ENCODE measurements around the gene SLC23A3.
A peak's percentile ranks its signal among the peaks of the same experiment; 100 is the strongest.

Gene SLC23A3, protein sequence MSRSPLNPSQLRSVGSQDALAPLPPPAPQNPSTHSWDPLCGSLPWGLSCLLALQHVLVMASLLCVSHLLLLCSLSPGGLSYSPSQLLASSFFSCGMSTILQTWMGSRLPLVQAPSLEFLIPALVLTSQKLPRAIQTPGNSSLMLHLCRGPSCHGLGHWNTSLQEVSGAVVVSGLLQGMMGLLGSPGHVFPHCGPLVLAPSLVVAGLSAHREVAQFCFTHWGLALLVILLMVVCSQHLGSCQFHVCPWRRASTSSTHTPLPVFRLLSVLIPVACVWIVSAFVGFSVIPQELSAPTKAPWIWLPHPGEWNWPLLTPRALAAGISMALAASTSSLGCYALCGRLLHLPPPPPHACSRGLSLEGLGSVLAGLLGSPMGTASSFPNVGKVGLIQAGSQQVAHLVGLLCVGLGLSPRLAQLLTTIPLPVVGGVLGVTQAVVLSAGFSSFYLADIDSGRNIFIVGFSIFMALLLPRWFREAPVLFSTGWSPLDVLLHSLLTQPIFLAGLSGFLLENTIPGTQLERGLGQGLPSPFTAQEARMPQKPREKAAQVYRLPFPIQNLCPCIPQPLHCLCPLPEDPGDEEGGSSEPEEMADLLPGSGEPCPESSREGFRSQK

DNA sequence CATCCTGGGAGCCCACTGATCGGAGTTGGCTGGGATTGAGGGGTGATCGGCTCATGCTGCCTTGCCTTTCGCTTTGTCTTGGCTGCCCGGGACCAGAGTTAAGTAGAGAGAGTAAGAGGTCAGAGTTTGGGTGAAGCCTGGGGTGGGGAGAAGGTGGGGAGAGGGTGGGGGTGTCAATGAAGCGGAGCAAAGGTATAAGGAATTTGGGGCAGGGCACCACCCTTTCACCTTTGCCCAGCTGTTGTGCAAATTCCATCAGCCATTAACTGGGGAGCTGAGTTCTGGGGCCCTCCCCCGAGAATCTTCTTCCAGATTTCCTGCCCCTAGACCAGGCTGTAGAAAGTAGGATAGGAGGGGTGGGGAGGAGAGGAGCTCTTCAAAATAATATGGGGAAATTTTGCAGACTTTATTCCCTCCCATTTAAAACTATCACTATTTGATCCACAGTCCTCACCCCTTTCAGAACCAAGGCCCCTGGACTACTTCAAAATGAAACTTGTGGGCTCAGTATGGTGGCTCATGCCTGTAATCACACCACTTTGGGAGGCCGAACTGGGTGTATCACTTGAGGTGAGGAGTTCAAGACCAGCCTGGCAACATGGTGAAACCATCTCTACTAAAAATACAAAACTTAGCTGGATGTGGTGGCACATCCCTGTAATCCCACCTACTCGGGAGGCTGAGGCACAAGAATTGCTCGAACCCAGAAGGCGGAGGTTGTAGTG is at the start of gene SLC23A3:
TSS of gene SLC23A3 (minus strand) at position 100 of the 725 bp plus-strand sequence. CDS start at position 55, 45 bp downstream.
- no peak for DNase-seq (ENCODE audit: low read depth)

DNA sequence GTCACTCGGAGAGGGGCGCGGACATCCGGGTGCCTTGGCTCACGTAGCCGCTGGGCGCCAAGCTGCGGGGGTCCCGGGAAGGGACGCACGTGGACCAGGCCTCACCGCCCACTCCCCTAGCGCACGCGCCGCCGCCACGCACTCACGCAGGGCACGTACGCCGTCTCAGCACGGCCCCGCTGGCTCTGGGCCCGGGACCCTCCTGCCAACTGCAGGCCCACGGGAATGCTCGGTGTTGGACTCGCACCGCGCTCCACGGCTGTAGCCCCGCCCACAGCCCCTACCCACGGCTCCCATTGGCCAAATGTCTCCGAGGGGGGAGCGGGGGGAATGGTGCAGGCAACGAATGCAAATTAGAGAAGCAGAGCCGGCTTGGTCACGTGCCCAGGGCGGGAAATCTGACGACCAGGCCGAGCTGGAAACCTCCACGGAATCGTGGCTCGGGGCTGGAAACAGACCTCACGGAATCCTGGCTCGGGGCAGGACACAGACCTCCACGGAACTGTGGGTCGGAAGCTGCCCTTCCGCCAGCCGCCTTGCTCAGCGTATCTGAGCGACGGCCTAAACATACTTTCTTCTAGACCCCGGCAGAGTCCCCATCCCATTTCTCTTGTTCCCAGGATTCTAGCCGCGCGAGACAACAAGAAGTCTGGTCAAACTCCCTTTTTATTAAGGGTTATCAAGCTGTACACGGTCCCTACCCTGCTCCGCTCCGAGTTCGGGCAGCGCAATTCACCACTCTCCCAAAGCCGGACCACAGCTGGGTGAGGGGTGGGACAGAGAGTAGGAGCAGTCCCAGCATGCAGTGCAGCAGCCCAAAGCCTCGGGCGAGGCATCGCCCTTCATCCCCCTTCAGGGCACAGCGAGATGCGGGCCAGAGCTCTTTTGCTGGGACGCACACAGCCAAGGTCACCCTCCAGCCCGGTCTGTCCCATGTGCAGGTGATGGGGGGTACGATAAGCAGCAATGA is 49.2 kb upstream of the SLC23A3 start, which contains the start of gene ABCB6:
TSS of gene ABCB6 (minus strand) at position 227 of the 970 bp plus-strand sequence. CDS start 285 bp downstream, outside the sequence.
- peak; percentile 84 for DNase-seq (ENCODE audit: low read depth)

DNA sequence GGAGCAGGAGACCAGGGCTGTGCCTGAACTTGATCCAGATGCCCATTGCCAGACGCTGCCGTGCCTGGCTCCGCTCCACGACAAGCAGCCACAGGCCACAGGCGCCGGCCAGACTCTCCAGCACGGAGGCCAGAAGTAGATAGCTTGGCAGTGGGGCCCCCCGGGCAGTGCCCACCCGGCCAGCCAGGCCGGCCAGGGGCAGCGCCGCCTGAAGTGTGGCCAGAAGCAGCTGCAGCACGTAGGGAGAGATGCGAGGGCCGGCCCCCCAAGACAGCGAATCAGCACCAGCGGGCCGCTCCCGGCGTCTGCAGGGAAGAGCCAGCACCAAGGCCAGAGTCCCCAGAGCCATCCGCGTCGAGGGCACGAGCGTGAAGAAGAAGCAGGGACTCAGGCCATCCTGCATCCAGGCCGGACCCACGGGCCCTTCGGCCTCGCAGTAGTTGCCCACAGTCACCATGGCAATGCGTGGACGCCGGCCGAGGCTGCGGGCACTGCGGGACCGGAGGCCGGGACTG is 48.4 kb upstream of the SLC23A3 start:
- DNase-seq (ENCODE audit: low read depth), result no peak

DNA sequence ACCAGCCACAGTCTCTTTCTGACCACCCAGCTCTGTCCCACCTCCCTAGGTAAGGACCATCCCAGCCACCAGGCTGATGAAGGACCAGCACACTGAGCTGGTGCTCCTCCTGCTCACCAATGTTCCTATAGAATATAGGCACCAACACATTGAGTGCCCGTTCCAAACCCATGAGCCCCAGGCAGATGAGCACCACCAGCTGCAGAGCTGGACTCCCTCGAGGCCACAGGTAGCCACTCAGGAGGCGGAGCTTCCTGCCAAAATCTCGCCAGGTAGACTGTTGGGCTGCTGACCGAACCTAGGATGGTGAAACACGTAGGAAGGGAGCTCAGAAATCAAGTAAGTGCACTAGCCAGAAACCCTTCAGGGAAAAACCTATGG is 46.7 kb upstream of the SLC23A3 start:
- no peak for DNase-seq (ENCODE audit: low read depth)

DNA sequence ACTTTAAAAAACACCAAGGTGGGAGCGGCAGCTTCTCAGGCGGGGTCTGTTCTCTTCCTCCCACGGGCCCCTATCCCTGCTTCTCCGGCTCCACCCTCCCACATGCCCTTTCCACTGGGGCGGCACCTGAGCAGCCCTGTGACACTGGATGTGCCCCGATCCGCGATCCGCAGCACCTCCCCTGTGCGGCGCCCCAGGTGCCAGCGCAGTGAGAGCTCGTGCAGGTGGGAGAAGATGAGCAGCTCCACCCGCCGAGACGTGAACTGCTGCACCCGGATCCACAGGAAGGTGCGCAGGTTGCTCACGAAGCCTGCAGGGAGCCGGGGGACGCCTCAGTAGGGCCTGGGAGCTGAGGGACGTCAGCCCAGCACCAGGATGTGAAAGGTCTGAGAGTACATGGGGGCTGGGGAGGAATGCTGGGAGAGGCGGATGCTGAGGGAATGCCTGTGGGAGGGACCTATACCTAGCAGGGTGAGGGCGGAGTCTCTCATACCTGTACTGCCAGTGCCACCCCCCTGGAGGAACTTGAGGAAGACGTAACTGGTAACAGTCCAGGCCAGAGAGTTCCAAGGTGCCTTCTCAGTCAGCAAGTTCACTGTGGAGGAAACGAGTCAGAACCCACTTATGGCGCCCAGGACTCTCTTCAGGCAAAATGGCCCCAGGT is 46.2 kb upstream of the SLC23A3 start:
- DNase-seq (ENCODE audit: low read depth), result no peak

DNA sequence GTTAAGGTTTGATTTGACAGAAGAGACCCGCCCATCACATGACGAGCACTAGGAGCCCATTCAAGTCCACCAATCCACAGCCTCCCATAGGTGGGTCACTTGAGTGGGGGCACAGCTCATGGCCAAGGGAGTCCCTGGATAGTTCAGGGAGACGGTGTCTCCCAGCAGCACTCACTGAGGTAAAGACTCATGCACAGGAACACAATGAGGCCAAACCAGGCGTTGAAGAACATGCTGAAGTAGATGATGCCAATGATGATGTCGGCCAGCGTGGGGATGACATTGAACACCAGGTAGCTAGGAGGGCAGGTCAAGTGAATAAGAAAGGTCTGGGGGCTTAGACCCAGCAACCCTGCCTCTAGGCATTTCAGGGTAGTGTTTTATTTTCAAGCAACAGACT is 45.0 kb upstream of the SLC23A3 start:
- no peak for DNase-seq (ENCODE audit: low read depth)

DNA sequence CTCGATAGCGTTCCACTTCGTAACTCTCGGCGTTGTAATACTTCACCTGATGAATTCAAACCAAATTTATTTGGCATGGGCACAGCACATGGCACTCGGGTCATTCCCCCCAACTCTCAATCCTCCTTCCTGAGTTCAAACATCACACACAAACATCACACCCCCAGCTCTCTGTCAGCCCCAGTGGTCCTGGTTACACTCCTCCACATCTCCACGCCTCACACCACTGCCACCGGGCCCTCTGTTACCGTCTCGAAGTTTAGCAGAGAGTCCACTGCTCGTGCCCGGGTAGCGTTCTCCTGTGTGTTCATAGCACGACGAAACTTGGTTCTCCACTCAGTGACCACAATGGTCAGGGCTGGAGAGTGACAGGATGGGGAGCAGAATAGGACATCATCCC is 44.3 kb upstream of the SLC23A3 start:
- no peak for DNase-seq (ENCODE audit: low read depth)

DNA sequence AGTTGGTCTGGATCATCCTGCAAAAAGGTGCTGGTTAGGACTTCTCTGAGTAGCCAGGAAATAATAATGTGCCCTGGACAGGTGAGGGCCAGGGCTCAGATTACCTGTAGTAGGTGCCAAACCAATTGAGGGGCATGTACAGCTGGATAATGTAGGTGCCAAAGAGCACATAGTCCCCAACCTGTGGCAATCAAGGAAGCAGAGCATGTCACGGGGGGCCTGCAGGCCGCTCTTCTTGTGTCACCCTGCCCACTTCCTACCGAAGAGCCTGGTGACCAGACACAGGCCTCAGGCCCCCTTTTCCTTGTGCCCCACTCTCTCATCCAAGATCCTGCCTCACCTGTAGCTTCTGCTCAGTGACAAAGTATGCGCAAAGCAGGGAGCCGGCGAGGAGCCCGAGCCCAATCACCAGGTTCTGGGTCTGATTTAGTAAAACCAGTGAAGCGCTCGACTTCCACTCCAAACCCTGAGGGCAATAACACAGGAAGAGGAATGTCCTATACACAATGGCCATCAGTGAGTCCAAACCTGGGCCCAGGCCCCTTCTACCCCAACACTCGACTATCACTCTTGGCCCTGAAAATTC is 43.8 kb upstream of the SLC23A3 start:
- no peak for DNase-seq (ENCODE audit: low read depth)

DNA sequence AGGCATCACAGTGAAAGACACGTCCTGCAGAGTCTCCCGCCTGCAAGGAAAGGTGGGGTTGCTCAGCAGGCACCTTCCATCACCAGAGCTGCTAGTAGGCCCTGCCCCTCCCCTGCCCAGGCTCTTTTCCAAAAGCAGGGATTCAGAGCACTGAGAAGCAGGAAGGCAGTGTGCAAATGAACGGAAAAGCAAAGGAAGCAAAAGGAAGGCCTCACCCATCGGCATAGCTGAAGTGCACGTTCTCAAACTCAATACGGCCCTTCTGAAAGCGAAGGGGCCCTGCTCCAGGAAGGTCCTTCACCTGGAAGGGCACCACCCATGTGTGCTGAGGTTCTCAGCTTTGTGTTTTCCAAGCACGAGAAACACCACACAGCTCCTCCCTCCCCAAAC is 43.2 kb upstream of the SLC23A3 start:
- no peak for DNase-seq (ENCODE audit: low read depth)

DNA sequence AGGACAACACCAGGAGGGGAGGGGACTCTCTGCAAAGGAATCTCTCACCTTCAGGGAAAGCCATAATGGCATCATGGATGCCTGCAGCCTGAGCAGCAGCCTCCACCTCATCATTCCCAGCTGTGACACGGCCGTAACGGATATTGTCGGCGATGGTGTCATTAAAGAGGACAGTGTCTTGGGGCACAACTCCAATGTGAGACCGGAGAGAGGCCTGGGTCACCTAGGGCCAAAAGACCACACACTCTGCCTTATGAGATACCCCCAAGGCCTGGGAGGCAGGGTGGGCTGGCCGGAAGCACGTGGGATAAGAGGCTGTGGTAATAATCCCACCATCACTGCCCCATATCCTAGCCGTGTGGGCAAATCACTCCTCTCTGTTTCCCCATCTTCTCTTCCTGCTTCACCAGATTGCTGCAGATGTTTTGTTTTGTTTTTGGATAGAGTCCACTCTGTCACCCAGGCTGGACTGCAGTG is 41.1 kb upstream of the SLC23A3 start:
- DNase-seq (ENCODE audit: low read depth), result no peak

DNA sequence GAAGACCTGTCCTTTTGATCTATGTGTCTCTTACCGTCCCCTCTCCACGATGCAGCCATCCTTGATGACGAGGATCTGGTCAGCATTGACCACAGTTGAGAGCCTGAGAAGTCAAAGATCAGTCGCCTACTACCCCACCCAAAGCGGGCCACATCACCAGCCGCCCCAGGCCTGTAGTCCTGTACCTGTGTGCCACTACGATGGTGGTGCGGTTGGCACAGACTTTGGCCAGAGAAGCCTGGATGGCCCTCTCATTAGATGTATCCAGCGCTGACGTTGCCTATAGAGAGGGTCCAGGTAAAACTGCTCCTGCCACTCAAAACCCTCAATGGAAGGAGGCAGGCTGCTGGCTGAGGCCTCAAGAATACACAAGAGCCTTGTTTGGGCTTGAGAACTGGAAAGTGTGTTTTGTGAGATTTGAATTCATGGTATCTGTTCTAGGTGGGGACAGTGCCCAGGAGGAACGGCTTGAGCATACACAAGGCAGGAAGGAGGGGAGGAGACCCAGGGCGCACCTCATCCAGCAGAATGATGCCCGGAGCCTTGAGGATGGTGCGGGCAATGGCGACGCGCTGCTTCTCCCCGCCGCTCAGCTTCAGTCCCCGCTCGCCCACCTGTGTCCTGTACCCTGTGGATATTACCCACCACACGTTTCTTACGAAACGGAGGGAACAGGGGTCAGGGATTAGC is 40.5 kb upstream of the SLC23A3 start:
- no peak for DNase-seq (ENCODE audit: low read depth)

DNA sequence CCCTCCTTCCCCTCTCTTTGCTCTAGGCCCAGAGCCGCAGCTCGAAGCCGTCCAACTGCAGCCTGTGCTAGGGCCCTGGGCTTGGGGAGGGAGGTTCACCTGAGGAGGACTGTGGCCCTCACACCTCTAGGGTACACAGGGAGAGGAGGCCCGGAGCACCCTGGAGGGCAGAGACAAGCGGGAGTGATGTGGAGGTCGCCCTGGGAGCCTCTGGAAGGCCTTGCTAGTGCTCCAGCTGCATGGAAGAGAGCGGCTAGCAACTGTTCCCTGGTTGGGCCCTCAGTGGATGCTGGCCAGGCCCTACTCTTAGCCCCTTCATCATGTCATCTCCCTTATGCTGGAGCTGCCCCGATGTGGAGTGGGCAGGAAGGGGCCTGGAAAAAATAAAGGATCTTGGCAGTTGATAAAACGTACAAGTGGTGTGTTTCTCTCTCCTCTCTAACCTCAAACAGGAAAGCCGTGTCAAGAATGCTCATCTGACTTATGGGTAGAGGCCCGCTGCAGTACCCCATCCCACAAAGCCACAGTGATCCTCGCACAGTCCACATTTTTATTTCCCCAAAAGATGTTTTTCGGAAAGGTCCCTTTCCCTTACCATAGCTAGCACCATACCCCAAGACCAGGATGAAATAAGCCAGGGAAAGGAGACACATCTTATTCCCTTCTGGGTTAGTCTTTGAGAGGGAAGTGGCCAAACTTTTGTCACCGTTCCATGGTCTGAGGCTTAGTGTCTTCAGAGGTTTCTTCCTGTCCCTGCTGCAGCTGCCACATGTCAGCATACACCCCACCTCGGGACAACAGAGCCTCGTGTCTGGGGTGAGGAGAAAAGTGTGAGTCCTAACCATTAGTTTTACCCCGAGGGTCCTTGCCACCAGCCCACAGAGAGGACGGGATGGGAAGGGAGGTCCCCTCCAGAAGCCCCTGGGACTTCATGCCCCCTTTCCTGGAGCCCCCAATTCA is 39.7 kb upstream of the SLC23A3 start:
- DNase-seq (ENCODE audit: low read depth), result no peak

DNA sequence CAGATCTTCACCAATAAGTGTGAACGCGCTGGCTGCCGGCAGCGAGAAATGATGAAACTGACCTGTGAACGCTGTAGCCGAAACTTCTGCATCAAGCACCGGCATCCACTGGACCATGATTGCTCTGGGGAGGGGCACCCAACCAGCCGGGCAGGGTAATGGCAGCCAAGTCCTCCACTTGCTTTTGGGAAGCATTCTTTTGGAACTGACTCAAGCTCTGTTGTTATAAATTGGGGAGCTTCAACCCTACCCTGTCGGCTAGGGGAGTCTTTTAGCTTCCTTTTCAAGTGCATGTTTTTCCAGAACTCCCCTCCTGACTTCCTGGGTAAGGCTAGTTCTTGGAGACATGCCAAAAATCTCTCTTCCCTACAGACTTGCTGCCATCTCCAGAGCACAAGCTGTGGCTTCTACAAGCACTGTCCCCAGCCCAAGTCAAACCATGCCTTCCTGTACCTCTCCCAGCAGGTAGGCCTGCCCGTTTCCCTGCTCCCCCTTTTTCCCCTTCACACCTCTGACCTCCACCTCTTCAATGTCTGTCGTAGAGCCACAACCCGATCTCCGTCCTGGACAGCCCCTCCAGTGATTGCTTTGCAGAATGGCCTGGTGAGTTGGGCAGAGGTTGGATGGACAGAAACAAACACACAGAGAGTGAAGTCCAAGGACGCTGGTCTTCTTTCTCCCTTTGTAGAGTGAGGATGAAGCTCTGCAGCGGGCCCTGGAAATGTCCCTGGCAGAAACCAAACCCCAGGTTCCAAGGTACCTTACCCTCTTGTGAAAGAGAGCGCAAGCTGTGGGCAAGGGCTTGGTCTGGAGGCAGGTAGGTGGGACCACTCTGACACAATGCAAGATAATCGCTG is 38.3 kb upstream of the SLC23A3 start:
- DNase-seq (ENCODE audit: low read depth), result no peak

DNA sequence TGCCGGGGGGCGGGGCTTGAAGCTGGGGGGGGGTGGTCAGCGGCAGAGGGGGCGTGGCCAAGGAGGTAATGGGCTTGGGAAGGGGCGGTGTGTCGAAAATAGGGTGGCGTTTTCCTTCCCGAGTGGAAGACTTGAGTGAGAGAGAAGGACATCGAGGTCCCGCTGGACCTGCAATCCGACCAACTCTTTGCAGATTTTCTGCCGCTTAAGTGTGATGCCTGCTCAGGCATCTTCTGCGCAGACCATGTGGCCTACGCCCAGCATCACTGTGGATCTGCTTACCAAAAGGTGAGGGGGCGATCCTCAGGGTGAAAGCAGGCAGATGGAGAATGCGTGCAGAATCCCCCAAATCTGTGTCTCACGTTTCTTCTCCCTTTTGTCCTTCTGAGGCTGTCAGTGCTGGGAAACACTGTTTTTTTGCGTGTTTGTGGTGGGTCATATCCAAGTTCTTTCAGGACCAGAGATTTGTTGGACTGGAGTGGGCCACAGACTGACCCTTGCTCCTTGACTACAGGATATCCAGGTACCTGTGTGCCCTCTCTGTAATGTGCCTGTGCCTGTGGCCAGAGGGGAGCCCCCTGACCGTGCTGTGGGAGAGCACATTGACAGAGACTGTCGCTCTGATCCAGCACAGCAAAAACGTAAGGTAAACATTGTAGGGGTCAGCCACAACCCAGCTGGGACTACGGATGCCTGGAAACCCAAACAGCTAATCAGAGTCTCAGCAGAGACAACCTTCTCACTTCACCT is 37.5 kb upstream of the SLC23A3 start:
- no peak for DNase-seq (ENCODE audit: low read depth)

DNA sequence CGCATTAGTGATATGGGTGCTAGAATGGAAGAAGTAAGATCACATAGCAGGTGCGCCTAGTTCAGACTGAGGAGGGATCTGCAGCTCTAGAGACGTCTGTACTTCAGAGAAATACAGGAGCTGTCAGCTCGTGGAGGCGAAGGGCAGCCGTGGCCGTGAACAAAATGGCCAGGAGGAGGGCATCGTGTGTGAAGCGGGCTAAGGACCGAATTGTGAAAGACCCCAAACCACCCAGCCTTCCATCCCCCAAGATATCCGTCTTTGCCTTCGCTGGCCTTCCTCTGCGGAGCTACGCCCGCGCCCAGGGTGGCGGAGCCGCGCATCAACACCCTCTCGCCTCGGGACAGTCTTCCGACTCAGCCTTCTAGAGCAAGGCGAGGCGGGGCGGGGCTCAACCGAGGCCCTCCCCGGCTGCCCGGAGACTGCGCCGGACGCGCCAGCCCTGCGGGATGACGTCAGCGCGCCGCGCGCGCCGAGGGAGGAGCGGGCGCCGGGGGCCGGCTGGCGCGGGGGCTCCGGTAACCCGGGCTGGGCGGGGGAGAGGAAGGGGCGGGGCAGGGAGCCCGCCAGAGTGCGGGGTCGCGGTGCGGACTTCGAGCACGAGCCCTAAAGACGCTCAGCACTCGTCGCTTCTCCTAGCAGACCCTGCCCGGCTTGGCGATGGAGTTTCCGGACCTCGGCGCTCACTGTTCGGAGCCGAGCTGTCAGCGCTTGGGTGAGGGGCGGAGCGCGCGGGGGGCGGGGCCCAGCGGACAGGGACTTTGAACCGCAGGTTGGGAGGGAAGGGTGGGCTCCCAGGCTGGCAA is 36.7 kb upstream of the SLC23A3 start, which contains the start of gene ZFAND2B:
TSS of gene ZFAND2B (plus strand) at position 455 of the 806 bp plus-strand sequence. CDS start at position 661, 206 bp downstream.
- peak; percentile 94 for DNase-seq (ENCODE audit: low read depth)

DNA sequence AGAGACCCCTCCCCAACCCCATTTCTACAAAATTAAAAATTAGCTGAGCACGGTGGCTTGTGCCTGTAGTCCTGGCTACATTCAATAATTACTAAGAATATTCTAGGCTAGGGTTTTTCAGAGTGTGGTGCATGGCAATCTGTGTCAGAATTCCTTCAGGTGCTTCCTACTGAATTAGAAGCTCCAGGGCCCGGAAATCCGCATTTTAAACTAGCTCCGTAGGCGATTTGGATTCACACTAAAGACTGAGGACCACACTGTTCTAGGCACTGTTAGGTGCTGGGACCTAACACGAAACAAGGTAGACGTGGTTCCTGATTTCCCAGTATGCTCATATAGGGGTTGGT is 36.1 kb upstream of the SLC23A3 start:
- DNase-seq (ENCODE audit: low read depth), result no peak
